ENCODE measurements around the gene SLC14A1.
"Not testable (repeated sequence)": the region's sequence is repeated elsewhere in the genome, so short reads cannot be mapped to it uniquely, and the experiment has no call there.

The SLC14A1 gene

DNA sequence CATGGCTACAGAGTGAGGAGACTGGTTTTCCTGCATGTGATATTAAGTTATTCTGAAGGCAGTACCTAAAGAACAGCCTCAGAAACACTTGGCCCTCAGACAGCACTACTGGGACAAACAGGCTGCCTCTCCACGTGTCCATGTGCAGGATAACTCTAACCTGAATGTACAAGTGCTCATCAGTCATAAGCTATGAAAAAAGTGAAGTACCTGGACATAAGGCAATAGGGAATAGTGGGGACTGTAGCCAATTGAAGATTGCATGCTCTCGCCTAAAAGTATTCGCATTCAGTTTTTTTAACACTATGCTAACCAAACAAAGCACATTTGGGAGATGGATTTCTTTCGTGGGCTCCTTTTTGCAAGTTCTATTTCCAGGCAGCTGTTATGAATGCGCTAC, 33.0 kb downstream of the SLC14A1 start:
- no peak for DNase-seq (ENCODE audit: low read depth in 2 of 2)

- DNase-seq (ENCODE audit: low read depth in 2 of 2), result not testable (repeated sequence)
Observed at GRCh38 chr18:45757644-45758043, 33.7 kb downstream of the SLC14A1 start.

- no peak for DNase-seq (ENCODE audit: low read depth in 2 of 2)
Observed at GRCh38 chr18:45760462-45761036, 36.6 kb downstream of the SLC14A1 start.

DNA sequence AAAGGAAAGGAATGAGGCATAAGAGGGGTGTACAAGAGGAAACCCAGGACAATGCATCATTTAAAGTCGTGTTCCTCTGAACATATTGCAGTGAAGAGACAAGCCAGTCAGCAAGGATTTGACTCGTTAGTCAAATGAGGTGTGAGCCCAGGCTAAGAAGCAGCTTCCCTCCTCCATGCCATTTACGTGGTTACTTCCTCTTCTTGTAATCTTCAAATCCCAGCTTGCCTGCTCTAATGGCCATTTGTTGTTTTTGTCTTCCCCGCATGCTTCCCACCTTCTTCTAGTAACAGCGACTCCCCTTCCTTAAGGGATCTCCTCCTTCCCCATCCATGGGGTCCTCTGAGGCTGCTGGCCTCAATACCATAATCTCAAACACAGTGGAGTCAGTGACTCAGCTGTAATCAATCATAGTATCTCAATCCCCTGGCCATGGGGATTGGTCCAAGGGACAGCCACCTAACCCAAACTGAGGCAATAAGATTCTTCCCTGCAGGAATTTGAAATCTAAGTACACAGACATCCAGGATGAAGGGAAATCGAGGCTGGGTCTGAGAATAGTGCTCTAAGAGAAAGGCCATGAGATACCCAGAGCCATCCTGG, 37.6 kb downstream of the SLC14A1 start:
- no peak for DNase-seq (ENCODE audit: low read depth in 2 of 2)

GRCh38 chr18:45764000-45764686, 40.2 kb downstream of the SLC14A1 start:
- no peak for DNase-seq (ENCODE audit: low read depth in 2 of 2)

DNA sequence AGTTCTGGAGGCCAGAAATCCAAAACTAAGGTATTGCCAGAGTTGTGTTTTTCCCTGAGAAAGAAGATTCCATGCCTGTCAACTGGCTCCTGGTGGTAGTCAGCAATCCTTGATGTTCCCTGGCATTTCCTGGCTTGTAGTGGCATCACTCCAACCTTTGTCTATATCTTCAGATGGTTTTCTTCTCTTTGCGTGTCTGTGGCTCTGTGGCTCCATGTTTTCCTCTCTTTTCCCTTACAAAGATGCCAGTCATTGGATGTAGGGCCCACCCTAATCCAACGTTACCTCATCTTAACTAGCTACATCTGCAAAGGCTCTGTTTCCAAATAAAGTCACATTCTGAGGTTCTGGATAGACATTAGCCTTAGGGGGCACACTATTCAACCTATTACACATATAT, 41.8 kb downstream of the SLC14A1 start:
- no peak for DNase-seq (ENCODE audit: low read depth in 2 of 2)

DNA sequence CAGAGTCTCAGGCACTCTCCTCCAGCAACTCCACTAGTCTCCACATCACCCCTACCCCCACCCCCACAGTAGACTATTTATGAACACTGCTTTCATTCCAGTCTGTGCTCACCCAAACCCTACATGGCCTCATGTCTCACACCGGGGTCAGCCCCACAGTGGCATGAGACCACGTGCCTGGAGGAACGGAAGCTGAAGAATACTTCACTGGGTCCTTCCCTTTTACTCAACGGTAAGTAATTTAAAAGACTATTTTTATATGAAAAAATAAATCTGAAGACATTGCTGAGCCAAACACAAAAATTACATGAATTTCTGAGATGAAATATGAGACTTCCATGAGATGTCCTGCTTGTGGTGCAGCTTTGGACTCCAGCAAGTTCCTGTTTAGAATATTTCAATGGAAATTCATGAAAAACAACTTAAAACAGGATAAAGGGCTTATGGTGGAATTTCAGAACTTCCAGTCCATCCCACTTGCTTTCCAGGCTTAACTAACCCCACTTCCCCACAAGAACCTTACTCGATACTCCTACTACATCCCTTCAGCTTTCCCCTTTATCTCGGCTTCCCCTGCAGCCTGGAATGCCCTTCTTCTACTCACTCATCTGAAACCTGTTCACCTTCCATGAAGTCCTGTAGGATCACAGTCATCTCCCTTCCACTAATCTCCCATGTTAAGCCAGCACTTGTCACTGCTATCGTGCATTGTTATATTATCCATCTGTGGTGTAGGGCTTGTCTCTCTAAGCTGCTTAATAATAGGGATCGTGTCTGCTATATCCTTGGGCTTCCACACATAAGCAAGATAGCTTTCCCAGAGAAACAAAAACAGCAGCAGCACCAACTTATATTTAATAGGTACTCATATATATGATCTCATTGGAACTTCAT, 47.9 kb downstream of the SLC14A1 start:
- DNase-seq (ENCODE audit: low read depth in 2 of 2), result no peak

GRCh38 chr18:45774065-45774521, 50.1 kb downstream of the SLC14A1 start:
- no peak for DNase-seq (ENCODE audit: low read depth in 2 of 2)

DNA sequence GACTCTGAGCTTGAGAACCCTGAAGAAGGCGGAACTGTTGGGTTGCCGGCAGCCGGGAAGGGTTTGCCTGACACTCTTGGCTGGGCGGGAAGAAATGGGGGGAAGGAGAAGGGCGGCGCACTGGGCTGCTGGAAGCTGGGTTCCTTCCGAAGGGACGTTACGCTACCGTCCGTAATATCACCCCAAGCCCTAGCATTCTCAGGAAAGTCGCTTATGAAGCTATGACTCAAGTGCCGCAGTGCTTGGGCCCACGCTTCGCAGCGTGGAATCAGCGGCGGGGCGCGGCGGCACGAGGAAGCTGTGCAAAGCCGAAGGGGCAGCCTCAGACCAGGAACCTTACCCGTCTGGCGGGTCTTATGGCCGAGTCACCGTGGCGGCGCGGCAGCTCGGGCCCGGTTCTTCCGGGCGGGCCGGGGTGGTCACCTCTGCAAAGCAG, 51.3 kb downstream of the SLC14A1 start:
- DNase-seq (ENCODE audit: low read depth in 2 of 2), result peak in 1 of 2 donors; percentile 6

- no peak for DNase-seq (ENCODE audit: low read depth in 2 of 2)
Observed at GRCh38 chr18:45775743-45776142, 51.8 kb downstream of the SLC14A1 start.

GRCh38 chr18:45777393-45777792, 53.4 kb downstream of the SLC14A1 start:
- DNase-seq (ENCODE audit: low read depth in 2 of 2), result no peak

GRCh38 chr18:45780568-45780967, 56.6 kb downstream of the SLC14A1 start:
- no peak for DNase-seq (ENCODE audit: low read depth in 2 of 2)

DNA sequence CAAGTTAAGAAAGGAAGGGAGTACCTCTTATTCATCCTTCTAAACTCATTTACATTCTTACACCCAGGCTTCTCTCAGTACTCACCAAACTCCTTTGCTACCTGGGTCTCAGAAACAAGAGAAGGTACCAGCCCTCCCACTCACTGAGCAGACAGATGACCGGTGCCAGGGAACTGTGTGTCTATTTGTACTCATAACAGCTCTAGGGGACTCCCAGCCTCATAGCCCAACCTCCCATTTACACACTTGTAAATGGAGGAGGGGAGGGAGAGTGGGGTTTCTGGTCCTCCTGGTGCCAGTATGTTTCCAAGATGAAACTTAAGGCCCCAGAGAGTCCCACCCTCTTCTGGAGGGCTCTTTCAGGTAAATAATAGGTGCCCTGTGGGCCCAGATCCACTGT, 58.7 kb downstream of the SLC14A1 start:
- no peak for DNase-seq (ENCODE audit: low read depth in 2 of 2)

DNA sequence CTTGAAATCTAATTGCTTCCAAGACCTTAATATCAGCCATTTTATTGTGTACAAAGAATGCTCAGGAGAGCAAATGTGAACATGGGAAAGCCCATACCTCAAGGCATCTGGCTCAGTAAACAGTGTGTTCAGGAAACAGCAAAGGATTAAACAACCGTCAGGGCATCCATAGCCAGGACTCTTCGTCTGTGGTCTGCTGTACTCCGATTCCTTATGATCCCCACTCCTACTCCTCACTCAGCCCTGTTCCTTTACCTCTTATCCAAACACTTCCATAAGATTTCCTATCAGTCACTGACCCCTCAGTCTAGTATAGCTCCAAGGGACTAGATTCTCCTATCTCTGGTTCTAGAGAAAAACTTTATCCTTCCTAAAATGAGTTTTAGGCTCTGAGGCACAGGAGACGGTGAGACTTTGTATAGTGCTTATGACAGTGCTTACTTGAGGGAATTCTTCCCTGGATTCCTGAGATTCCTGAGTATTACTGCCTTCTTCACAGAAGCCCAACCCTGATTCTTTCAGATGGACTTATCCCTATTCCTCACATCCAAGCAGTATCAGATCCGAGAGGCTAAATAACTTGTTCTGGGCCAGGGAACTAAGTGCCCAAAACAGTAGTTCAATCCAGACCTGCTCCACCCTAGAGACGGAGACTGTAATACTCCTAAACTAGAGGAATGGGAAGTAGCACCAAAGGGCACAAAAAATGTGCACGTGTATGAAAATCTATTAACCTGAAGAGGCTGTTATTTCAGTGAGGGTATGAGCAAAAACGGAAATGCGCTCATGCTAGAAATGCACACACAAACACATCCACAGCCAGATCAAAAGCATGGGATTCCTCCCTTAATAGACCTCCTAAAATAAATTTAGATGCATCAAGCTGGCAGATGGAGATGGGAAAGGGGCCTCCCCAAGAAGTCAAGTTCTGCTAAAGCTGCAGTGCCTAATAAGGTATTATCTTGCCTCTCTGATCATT, 59.4 kb downstream of the SLC14A1 start:
- no peak for DNase-seq (ENCODE audit: low read depth in 2 of 2)

- no peak for DNase-seq (ENCODE audit: low read depth in 2 of 2)
Observed at GRCh38 chr18:45785134-45785533, 61.2 kb downstream of the SLC14A1 start.

GRCh38 chr18:45786941-45787340, 63.0 kb downstream of the SLC14A1 start:
- no peak for DNase-seq (ENCODE audit: low read depth in 2 of 2)

- DNase-seq (ENCODE audit: low read depth in 2 of 2), result no peak
Observed at GRCh38 chr18:45787346-45787745, 63.4 kb downstream of the SLC14A1 start.

GRCh38 chr18:45788861-45789260, 64.9 kb downstream of the SLC14A1 start:
- DNase-seq (ENCODE audit: low read depth in 2 of 2), result no peak

- no peak for DNase-seq (ENCODE audit: low read depth in 2 of 2)
Observed at GRCh38 chr18:45792506-45793263, 68.7 kb downstream of the SLC14A1 start.

GRCh38 chr18:45793264-45793965, 69.4 kb downstream of the SLC14A1 start:
- DNase-seq (ENCODE audit: low read depth in 2 of 2), result no peak
